HG03457 (cell line): ENCODE data around the gene TCEANC.
"Not testable (repeated sequence)": the region's sequence is repeated elsewhere in the genome, so short reads cannot be mapped to it uniquely, and the experiment has no call there.

ENCODE experiments used
- ATAC-seq: cut with Tn5 transposase; IDR thresholded peaks from one replicate; pipeline ENCODE4 v1.9.1; 2021; ENCODE audit warnings: moderate number of reproducible peaks; ENCODE audit not compliant: unreplicated experiment

TCEANC gene, protein sequence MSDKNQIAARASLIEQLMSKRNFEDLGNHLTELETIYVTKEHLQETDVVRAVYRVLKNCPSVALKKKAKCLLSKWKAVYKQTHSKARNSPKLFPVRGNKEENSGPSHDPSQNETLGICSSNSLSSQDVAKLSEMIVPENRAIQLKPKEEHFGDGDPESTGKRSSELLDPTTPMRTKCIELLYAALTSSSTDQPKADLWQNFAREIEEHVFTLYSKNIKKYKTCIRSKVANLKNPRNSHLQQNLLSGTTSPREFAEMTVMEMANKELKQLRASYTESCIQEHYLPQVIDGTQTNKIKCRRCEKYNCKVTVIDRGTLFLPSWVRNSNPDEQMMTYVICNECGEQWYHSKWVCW

DNA sequence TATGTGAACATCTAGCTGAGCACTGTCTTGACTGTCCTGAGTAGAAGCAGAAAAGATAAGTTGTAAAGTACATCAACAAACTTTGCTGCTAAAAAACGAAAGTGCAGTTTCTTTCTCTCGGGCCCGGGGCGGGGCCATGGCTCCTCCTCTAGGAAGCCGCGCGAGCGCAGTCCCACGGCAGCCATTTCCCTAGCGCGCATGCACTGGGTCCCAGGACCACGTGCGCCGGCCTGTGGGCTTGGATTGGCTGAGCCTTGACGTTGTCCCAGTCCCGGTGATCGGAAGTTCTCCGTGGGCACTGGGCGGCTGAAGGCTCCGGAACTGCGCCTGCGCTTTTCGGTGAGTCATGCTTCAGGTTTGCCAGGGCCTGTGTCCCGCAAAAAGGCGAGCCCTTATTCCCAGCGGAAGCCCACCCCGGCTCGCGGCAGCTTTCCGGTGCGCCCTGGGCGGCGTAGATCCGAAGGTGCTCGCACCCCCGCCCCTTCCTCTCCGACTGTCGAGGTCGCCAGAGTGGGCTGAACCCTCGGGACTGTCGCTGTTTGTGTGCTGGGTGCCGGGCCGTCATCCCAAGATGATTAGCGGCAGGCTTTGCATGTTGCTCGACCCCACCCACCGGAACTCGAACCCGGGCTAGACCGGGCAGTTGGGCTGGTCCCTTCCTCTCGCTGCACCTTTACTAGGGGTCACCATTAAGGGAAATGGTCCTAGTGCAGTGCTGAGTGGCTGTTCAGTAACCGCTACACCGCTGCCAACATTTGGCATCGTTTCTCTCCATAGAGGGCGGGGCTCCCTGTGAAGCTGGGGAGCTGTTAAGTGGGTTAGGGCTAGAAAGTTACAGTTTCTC lies at the start of gene TCEANC:
Gene TCEANC (plus strand): TSS at position 292 of the 844 bp plus-strand sequence. CDS start 9,368 bp downstream, outside the sequence.
- peak; percentile 82 for ATAC-seq

DNA sequence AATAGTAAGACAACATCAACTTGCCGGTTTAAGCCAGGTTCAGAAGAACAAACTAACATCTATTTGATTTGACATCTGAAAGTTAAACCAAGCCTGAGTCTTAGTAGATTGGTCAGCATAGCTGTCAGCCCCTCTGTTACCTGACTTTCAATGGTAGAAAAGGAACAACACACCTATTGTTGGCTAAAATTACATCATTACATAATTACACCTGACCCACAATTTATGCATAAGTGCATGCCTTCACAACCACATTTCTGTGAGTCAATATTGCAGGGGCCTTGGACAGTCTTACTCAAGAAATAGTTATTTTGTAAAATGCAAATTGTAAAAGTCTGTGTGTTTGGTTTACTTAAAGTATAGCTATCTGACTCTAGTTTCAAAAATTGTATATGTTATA lies 47.3 kb upstream of the TCEANC start:
- ATAC-seq: no peak

DNA sequence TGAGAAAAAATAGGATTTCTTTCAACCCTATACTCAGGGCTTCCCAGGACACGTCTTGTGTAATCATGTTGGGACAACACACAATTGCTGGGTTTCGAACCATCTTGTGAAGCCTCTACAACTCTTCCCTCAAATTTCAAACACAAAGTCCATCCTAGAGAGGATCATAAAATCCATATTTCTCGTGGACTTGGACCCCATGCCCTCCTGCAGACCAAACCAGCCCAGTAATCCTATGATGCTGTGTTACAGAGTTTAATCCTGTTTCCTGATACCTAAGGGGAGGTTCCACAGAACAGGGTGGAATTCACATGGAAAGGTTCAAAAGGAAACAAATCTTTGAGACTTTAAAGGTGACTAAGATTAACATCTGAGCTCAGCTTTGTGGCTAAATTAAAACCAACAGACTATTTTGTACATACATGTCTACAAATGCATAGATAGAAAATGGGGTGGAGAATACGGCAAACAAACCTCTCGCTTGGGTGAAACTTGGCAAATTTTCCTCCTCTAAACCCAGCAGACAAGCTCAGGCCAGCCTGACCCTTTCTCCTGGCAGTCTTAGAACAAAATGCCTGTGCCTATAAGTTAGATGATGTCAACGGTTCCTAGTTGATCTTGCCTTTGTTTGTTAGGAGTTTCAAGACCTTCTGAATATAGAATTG lies 45.5 kb upstream of the TCEANC start:
- no peak for ATAC-seq

DNA sequence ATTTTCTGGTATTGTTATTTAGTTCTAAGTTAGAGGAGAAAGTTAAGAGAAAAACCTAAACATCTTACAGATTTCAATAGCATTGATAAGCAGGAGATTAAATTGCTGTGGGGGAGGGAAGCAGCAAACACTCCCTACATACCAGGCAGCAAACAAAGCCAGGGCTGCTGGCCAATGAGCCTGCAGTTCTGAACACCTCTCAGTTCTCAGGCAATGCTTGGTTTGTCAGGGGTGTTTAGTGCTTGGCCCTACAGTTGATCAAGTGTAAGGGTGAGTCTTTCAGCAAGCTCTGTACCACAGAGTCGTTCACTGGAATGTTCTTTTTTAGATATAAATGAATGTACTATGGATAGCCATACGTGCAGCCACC lies 45.0 kb upstream of the TCEANC start:
- ATAC-seq: no peak

DNA sequence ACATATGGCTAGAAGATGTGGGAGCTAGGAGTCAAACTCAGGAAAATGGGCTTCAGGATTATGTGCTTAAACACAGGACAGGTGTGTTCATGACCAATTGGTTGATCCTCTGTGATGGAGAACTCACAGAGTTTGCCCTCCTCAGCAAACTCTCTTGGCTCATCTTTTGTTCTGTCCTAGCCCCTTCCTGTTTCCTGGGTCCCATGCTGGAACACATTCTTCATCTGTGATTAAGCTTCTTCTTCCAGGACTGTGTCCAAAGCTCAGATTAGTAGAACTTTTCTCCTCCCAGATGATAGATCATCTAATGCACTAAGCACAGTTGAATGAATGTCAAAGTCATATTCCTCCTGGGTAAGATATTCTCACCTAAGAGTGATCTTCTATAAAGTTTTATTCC lies 38.8 kb upstream of the TCEANC start:
- no peak for ATAC-seq

DNA sequence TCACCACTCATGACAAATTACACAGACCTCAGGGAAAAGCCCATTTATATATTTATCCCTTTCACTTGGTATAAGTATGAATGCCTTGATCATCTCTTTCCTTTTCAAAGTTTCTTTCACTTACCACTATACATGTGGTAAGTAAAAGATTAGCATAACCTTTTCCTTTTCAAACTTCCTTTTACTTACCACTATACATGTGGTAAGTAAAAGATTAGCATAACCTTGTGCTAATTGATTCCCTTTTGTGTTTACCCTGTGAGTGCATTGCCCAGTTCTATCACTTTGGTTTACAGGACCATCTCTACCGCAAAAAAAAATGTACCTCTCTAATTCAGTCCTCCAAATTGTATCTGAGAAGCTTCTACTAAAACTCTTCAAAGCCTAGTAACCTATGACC lies 32.7 kb upstream of the TCEANC start:
- ATAC-seq: no peak

DNA sequence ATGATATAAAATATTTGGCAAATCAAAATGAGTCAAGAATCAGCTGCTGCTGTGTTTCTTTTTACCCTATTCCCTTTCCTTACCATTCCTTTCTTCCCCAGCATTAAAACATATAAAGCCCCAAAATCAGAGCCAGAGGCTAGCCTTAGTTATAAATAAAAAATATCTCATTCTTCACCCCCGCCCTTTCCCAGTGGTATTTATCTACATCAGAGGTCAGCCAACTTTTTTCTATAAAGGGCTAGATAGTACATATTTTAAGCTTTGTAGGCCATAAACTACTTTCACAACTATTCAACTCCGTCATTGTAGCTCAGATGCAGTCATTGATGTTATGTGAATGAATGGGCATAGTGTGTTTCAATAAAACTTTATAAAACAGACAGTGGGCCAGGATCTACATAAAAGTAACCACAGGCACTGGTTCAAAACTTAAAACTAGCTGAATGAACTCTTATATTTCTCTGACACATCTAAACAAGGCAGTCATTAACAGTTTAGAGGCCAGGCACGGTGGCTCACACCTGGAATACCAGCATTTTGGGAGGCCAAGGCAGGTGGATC lies 30.5 kb upstream of the TCEANC start:
- ATAC-seq: no peak

DNA sequence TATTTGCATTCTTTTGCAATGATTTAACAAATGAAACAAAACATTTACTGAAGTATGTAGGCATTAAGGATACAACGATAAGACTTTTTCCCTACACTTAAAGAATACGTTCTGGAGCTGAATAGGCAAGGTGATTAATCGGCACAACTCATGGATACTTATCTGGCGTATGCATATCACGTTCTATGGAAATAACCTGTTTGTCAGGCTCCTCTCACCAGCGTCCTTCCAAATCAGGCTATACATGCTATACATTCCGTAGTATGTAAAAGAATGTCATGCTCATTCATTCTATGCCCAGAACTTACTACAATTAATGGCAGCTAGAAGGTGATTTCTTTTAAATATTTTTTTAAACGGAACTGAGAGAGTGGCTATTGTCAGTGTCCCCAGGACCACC lies 25.6 kb upstream of the TCEANC start:
- no peak for ATAC-seq

DNA sequence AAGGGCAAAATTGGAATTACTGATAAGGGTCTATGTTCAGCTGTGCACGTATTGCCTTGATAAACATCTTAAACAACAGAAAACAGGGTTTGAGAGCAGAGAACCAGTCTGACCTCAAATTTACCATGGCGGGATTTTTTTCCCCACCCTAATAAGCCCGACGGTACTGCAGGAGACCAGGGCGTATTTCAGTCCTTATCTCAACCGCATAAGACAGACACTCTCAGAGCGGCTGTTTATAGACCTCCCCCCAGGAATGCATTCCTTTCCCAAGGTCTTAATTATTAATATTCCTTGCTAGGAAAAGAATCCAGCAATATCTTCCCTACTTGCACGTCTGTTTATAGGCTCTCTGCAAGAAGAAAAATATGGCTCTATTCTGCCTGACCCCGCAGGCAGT lies 15.7 kb upstream of the TCEANC start:
- not testable (repeated sequence) for ATAC-seq

DNA sequence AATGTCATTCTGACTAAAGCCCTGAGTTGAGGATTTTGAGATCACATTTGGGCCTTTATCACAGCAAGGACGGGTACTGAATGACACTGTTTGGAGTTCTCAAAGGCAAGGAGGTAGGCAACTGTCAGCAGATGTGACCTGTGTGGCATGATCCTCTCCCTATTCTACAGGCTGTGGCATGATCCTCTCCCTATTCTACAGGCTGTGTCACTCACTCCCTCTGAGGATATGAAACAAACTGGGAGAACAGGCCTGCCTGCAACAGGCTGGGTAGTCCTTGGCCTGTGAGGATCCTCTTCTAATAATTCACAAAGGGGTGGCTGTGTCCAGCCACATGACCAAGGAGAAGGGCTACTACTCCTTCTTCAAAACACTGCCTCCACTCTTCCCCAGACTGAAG lies 14.9 kb upstream of the TCEANC start:
- no peak for ATAC-seq

DNA sequence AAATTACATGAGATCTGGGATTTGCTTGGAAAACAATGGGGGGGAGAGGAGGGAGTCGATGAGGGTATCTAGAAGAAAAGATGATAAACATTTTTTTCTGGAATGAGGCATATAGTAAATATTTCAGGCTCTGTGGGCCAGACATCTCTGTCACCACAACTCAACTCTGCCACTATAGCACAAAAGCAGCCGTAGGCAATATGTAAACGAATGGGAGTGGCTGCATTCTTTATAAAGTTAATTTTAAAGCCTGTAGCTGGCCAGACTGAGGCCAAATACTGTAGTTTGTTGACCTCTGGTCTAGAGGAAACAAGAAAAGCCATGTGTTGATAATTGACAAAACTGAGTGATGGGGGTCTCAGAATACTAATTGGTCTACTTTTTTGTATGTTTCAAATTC lies 14.1 kb upstream of the TCEANC start:
- no peak for ATAC-seq

DNA sequence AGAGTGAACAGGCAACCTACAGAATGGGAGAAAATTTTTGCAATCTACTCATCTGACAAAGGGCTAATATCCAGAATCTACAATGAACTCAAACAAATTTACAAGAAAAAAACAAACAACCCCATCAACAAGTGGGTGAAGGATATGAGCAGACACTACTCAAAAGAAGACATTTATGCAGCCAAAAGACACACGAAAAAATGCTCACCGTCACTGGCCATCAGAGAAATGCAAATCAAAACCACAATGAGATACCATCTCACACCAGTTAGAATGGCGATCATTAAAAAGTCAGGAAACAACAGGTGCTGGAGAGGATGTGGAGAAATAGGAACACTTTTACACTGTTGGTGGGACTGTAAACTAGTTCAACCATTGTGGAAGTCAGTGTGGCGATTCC lies 11.3 kb upstream of the TCEANC start:
- not testable (repeated sequence) for ATAC-seq

DNA sequence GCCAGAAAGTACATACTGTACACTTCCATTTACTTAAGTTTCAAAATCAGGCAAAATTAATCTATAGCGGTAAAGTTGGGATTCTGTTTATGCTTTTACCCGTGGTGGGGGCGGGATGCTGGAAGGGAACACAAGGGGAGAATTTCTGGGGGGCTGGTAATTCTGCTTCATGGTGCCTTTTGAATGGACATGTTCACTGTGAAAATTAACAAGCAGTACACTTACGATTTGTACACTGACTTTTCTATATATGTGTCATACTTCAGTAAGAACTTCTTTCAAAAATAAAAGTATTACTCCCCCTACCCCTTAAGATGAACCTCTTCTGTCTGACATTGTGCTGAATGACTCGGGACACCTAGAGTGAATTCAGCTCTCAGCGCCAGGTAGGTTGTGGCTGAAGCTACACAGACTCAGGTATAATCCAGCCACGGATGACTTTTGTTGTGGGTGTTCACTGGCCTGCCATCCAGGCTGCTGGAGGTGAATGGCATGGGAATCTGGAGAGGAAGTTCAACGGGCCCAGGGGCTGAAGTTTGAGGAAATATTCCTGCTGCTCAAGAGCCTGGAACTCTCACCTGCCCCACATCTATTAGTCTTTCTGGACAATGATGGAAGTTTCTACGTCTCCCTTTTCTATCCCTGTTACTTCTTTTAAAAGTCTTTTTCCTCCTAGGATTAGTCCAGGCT lies 7.3 kb upstream of the TCEANC start:
- ATAC-seq: no peak

DNA sequence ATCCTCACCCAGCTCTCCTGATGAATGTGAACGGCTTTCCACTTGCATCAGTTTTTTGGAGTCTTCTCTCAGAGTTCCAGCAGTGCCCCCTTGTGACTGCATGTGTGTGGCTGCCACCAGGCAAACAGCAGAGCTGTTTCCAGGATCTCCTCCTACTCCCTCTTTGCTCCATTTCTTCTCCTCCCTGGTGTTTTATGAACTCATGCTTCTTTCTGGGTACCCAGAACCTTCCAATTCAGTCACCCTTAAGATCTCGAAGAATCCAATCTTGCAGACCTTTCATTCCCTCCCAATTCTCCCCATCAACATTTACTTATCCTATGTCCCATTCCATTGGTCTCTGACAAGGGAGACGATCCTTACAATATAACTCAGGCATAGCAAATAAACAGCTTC lies 6.8 kb upstream of the TCEANC start:
- ATAC-seq: no peak

DNA sequence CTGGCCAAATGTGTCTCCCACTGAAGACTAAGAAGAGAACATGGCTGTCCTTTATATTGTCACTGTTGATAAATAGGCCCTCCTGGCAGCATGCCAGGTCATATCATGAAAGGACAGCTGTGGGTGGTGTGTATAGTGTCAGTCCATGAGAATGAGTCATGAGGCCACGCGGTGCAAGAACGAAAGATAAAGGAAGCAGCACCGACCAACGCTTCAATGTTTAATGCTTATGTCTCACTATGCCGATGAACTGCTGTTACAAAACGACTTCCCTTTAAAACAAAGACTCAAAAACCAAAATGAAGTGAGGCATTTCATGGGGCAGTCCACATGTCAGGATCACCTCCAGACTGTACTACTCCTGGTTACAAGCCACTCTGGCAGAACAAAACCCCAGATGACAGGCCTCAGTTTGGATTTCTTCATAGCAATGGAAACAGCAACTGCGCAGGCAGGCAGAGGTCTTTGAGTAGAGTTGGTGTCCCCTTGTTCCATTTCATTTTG lies 5.2 kb upstream of the TCEANC start:
- ATAC-seq: no peak

DNA sequence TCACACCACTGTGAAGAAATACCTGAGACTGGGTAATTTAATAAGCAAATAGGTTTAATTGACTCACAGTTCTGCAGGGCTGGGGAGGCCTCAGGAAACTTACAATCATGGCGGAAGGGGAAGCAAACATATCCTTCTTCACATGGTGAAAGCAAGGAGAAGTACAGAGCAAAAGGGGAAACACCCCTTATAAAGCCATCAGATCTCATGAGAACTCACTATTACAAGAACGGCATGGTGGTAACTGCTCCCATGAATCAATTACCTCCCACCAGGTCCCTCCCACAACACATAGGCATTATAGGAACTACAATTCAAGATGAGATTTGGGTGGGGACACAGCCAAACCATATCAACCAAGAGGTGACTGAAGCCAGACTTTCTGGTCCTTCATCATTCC lies 4.6 kb upstream of the TCEANC start:
- not testable (repeated sequence) for ATAC-seq

DNA sequence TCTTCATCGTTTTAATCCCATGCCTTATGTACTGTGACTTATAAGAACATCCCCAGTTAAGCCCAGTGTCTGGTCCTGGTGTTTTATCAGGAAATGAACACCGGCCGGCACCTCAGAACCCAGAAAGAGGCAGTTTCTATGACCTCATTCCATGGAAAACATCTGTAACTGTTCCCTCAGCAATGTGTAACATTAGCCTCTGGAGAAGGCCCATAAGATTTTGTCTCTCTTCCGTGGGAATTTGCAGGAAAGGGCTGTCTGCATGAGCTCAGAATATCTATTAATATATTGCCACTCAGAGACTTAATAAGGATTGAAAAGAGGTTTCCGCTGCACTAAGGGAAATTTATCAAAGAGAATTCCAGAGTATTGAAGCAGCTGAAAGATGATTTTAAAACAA lies 3.1 kb upstream of the TCEANC start:
- ATAC-seq: no peak

DNA sequence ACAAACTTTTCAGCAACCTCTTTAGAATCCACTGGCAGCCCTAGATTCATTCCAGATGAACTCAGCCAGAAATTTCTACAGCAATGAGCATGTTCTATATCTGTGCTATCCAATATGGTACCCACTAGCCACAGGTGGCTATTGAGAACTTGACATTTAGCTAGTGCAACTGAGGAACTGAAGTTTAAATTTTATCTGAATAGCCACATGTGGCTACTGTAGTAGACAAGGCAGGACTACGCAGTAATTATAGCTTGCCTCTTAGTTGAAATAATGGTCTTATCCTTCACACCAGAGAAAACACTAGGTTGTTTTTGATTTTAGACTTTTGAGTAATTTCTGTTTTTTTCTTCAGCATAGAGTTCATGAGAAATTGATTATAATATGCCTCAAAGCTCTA lies 2.6 kb upstream of the TCEANC start:
- no peak for ATAC-seq

DNA sequence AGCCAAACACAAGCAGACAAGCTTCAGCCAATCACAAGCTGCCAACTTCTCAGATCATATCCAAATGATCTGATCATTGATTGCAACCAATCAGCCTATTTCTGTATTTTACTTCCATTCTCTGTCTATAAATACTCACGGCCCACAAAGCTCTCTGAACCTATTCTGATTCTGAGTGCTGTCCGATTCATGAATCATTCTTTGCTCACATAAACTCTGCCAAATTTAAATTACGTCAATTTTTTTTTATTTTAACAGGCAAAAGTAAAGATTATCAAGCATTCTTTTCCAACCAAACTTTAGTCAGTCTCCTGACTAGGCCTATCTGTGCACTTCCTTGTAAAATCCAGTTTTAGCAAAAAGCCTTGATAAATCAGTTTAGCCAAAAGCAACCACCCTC lies 1.8 kb upstream of the TCEANC start:
- no peak for ATAC-seq

DNA sequence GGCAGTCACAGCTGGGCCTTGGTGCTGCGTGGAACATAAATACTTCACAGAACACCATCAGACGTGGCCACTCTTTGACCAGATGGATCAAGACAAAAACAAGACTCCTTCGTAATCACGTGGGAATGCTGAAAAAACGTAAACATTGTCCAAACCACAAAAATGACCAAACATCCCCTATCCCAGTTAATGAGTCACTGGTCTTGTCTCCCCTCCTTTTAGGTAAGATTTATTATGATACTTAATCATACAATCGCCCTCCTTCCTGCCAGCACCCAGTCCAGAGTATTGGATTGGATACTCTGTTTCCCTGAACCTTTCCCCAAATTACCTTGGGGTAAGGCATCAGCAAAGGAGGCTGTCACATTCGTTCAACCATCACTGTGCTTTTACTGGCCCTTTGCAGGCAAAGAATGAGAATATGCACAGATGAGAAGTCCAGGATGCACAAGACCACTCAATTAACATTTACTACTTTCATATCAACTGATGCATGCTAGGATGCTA lies 601 bp upstream of the TCEANC start:
- no peak for ATAC-seq

DNA sequence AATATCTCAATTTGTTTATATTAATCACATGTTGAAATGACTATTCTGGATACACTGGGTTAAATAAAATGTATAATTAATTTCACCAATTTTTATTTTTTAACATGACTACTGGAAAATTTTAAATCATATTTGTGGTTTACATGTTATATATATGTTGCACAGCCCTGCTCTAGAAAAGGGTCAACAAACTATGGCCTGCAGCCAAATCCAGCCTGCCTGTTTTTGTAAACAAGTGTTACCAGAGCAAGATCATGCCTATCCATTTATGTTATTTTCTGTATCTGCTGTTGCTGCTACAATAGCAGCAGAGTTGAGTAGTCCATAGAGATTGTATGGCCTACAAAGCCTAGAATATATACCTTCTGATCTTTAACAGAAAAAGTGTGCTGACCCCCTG lies 1.2 kb downstream of the TCEANC start:
- ATAC-seq: no peak
